ENCODE results near the gene PCNX2.

Gene PCNX2

DNA sequence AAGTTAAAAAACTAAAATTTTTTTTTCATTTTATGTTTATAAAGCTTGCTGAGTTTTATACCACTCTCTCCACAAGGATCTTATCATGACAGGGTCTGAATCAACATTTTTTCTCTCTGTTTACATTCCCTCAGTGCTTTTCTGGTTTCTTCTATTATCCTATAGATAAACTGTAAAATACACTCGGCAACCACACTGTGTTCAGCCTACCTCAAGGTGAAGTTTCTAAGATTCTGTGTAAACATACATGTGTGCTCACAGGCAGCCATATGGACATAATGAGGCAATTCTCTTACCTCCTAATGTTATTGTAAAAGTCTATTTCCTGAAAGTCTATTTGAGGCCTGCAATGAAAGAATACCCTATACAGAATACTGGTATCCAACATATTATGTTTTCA is 230.5 kb downstream of the PCNX2 start:
- DNase-seq (ENCODE audit: low read depth, low spot score) = no peak

GRCh38 chr1:233063462-233063861 is 232.1 kb downstream of the PCNX2 start:
- DNase-seq (ENCODE audit: low read depth, low spot score) = no peak

- no peak for DNase-seq (ENCODE audit: low read depth, low spot score)
These were observed 234.3 kb downstream of the PCNX2 start for GRCh38 chr1:233061265-233061664.

DNA sequence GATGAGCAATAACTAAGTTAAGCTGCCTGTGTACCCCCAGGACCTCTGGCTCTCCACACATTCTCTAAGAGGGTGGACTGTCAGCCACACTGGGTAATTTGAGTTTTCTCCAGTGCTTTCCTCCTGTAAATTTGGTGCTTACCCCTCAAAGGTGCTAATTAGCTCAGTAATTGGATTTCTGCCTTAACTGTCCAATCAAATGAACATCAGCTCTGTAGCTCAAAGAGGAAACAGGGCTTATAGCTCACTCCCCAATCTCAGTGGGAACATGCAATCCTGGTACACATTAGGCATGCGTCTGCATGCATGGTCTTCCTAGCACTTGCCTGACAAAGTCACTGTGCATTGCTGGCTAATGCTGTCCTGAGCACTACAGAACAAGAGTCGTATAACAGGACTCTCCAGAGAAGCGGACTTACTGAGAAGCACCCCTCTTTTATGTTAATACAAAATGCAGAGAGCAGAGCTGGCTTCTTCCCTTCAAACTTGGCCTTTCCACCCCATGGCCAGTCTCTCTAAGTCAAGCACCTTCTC is 235.0 kb downstream of the PCNX2 start:
- DNase-seq (ENCODE audit: low read depth, low spot score) = no peak

- DNase-seq (ENCODE audit: low read depth, low spot score) = no peak
These were observed 237.7 kb downstream of the PCNX2 start for GRCh38 chr1:233057836-233058235.

DNA sequence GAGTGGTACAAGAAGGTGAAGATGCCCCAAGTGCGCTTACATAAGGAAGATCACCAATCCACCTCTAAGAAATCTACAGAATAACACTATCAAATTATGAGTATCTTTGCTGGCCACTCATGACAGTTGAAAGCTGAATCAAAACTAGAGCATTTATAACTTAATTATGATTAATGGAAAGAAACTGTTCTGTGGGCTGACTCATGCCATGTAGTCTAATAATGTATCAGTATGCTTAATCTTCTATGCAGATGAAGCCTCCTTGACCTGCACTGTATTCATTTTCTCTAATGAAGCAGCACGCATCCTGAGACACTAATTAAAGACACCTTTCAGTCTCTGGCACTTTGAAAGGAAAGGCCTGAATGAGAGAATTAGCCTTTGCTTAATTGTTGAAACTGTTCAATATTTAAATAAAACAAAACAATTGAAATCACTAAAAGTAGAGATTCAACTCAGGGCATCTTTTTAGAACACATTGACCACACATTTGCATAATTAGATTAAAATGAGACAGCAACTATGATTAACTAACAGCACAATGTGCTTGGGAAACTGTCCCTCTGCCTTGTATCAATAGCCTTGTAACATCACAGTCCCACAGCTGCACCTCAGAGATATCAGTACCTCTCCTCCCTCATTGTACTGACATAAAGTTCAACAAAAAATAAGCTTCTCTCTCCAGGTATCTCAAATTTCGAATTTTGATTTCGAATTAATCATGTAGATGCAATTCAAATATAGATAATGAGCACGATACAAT is 239.5 kb downstream of the PCNX2 start:
- DNase-seq (ENCODE audit: low read depth, low spot score) = no peak

GRCh38 chr1:233045588-233045987 is 249.9 kb downstream of the PCNX2 start:
- no peak for DNase-seq (ENCODE audit: low read depth, low spot score)

DNA sequence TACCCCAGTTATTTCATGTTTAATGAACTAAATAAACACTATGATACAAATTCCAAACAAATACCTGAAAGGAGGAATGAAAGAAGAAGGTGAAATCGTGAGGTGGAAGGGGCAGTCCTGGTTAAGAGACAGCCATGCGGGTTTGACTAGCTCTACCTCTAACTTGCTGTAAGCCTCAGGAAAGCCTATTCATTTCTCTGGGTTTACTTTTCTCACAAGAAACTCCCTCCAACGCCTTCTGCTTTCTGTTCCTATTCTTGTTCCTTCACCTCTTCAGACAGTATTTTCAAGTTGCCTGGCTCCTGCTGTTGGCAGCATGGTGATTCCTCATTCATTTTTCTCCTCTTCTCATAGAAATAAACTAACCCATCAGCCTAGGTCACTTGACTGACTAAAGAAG is 252.7 kb downstream of the PCNX2 start:
- DNase-seq (ENCODE audit: low read depth, low spot score) = no peak

DNA sequence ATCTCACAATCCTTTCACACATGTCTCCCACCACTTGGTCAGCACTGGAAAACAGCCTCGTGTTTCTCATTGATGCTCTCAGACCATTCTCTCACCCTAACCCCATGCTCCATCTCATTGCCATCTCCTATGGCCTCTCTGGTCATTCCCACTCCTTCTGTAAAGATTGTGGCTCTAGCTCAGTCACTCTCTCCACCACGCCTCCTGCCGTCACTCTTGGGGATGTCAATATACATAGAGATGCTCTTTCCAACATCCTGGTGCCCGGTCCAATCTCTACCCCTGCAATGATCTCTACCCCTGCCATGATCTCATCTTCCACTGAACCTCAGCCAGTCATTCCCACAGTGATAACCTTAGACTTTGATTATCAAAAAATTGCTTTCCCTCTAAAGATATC is 255.0 kb downstream of the PCNX2 start:
- DNase-seq (ENCODE audit: low read depth, low spot score) = no peak

DNA sequence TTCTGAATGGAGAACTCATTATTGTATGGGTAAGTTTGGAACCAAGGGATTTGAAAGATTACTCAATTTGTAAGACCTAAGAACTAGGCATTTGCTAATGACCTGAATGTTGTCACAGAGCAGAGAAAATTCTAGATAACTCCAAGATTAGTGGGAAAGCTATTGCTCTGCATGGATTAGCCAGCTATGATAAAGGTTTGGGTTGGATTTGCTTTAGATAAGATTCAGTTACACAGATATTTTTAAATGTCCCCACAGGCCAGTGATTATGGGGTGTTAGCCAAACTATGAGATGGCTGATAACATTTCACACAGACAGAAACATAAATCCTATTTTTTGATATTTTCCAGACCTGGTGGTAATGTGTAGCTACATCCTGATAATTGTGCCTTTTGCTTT is 256.9 kb downstream of the PCNX2 start:
- no peak for DNase-seq (ENCODE audit: low read depth, low spot score)

- no peak for DNase-seq (ENCODE audit: low read depth, low spot score)
These were observed 257.7 kb downstream of the PCNX2 start for GRCh38 chr1:233037843-233038242.

GRCh38 chr1:233034836-233035235 is 260.7 kb downstream of the PCNX2 start:
- no peak for DNase-seq (ENCODE audit: low read depth, low spot score)

- DNase-seq (ENCODE audit: low read depth, low spot score) = no peak
These were observed 262.2 kb downstream of the PCNX2 start for GRCh38 chr1:233033361-233033760.

DNA sequence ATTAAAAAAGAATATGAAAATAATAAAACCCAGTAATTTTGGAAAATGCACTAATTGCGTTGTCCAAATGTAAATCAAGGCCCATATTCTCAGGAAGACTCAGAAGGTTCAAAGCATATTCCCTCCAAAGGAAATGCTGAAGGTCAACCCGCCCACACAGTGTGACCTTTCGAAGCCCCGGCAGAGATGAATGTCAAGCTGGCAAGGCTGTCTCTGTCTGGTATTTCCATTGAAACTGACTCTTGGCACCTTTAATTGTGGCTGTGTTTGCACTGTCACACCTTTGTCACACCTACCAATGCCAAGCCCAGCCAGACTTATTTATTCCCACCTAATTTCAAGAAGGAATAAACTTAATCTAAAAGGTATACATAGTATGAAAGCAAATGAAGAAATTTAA is 262.6 kb downstream of the PCNX2 start:
- no peak for DNase-seq (ENCODE audit: low read depth, low spot score)

DNA sequence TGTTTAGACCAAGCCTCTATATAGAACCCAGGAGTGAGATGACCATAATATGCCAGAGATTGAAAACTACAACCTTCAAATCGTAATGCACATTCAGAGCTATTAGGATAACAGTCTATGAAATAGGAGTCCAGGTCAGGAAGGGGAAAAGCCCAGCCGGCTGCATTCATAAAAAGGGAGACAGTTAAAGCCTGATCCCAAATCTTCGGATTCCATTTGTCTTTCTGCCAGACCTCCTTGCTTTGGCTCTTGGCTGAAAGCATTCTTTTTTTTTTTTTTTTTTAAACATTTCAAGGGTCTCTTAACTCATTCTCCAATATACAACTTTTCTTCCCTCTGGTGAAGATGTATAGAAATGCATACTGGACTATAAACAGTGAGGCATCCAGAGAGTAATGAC is 264.0 kb downstream of the PCNX2 start:
- no peak for DNase-seq (ENCODE audit: low read depth, low spot score)

- no peak for DNase-seq (ENCODE audit: low read depth, low spot score)
These were observed 268.5 kb downstream of the PCNX2 start for GRCh38 chr1:233027046-233027445.

DNA sequence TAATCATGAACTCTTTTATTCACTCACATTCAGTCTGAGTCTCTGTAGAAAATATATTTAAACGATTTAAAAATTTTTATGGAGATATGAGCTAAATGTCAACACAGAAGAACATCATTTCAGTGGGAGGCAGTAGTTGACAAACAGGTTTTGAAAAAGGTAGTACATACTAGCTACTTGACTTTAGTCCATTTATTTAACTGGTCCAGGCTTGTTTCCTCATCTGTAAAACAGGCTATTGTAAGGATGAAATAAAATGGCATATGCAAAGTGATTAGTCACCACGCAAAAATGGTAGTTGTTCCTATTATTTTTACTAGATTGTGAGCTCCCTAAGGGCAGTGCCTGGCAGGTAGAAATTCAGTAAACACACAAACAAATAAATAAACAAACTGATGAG is 270.0 kb downstream of the PCNX2 start:
- no peak for DNase-seq (ENCODE audit: low read depth, low spot score)

DNA sequence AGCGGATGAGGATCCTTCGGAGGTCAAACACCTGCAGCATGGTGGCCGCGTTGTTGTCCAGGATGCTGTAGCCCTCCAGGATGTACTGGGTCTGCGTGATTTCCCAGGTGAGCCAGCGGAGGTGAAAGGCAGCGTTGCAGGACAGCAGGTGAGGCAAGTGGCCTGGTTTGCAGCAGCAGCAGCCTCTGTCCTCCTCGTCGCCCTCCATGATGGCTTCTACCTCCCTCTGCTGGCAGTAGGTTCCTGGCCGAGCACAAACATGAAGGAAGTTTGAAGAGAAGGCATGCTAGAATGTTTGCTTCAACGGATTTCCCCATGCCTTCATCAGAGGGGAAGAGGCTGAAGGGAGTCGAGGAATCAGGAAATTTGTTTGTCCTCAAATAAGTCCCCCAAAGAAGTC is 270.4 kb downstream of the PCNX2 start:
- no peak for DNase-seq (ENCODE audit: low read depth, low spot score)

DNA sequence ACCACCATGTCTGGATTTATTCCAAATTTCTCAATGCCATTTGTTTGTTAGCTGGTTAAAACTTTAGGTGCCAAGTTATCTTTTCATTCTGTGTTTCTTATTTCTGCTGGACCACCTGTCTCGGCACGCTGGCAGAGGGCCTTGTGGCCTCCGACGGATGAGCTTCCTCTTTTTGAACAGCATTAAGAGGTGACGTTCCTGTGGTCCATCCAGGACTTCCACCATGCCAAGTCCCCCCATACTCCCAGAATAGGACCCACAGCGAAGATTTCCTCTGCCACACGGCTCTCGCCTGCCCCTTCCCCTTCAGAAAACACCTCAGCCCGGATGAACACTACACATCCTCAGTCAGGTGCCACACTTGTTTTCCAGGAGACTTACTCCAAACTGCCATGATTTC is 271.3 kb downstream of the PCNX2 start:
- no peak for DNase-seq (ENCODE audit: low read depth, low spot score)

DNA sequence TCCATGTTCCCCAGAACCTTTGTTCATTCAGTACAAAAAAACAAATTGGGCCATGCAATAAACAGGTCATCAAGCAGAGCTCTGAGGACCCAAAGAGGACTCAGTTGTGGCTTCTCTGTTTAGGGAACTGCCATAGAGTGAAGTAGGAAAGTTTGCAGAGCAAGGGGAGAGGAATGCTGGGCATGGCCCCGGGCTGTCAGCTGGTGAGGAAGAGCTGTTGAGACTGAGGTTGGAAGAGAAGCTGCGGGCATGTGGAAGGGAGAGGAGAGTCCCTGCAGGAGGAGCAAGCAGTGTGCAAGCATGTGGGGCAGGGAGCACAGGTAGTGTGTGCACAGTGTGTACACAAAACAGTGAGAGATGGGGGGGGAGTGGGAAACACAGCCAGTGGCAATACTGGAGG is 273.3 kb downstream of the PCNX2 start:
- no peak for DNase-seq (ENCODE audit: low read depth, low spot score)

DNA sequence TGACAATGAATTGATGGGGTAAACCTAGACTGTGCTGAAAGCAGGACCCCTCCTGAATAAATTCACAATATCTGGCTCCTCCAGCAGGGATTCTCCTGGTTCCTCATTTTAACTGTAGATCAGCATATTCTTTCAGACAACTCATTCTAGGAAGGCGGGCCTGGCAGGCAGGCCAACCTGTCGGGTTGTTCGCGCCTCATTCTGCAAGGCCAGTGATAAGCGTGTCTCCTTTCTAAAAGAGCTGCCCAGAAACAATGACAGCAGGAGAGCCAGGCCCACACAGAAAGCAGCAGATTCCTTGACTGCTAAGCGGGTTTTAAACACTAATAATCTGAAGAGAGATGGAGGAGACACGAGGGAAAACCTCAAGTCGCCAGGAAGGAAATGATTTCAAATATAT is 275.1 kb downstream of the PCNX2 start:
- no peak for DNase-seq (ENCODE audit: low read depth, low spot score)

GRCh38 chr1:233019778-233020325 is 275.7 kb downstream of the PCNX2 start:
- DNase-seq (ENCODE audit: low read depth, low spot score) = no peak

DNA sequence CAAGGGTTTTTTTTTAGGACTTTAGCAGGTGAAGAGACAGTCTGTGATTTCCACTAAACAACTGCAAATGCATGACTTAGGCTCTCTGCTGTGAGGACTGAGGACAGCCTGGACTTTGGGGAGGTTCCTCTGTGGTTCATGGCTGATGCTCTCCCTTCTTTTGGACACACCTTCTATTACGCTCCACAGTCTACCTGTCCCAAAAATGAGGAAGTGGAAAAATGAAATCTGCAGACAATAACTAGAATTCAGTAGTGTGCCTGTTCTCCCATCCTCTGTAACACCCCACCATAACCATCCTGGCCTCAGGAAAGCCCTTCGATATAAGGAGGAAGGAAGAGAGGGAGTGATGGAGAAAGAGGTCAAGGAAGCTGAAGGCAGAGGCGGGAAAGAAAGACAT is 276.4 kb downstream of the PCNX2 start:
- no peak for DNase-seq (ENCODE audit: low read depth, low spot score)

DNA sequence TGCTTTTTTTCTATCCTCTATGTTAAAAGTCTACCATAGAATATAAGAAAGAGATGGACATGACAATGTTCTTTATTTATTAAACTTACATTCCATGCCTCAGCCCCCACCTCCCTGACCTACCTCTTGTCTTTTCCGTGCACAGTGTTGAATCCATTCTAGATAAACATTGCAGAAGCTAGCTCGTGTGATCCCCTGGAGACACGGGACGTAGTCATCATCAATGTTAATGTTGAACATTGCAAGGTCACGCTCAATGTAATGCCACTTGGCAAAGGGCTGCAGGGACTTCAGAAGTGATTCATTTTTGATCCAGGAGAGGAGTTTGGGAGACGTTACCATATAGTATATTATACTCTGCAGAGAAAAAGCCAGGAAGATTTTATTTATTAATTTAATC is 278.7 kb downstream of the PCNX2 start:
- no peak for DNase-seq (ENCODE audit: low read depth, low spot score)

Measured in smooth muscle cell of the brain vasculature (primary cell).